ENCODE results near the gene TTC39A.

DNA sequence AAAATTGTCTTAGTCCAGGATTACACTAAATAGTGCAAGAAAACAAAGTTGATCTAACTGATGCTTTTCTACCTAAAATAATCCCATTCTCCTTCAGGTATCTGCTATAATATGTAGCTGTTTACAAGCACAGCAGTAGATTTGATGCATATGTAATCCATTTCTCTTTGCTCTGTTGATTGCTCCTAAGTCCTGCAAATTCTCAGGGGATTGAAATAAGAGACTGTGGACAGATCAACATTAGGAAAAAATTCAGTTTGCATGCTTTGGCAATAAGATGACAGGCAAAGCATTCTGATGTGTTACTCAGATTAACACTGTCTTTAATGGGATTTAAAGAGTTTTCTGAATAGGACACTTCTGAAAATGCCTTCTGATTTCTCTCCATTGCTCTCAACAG lies 59.6 kb downstream of the TTC39A start:
- TF ChIP-seq POLR2AphosphoS5 (IDR thresholded peaks at IDR 0.05) (no peak), POLR2A (IDR thresholded peaks at IDR 0.05) (no peak)
- TF ChIP-seq, protein P1, sequence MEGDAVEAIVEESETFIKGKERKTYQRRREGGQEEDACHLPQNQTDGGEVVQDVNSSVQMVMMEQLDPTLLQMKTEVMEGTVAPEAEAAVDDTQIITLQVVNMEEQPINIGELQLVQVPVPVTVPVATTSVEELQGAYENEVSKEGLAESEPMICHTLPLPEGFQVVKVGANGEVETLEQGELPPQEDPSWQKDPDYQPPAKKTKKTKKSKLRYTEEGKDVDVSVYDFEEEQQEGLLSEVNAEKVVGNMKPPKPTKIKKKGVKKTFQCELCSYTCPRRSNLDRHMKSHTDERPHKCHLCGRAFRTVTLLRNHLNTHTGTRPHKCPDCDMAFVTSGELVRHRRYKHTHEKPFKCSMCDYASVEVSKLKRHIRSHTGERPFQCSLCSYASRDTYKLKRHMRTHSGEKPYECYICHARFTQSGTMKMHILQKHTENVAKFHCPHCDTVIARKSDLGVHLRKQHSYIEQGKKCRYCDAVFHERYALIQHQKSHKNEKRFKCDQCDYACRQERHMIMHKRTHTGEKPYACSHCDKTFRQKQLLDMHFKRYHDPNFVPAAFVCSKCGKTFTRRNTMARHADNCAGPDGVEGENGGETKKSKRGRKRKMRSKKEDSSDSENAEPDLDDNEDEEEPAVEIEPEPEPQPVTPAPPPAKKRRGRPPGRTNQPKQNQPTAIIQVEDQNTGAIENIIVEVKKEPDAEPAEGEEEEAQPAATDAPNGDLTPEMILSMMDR (IDR thresholded peaks at IDR 0.05), result no peak

Data from gastroesophageal sphincter (tissue), 3 donors.